ENCODE data around the gene MRGPRD.

The MRGPRD gene

GRCh38 chr11:68930991-68931855, 49.6 kb downstream of the MRGPRD start:
- Mint-ChIP-seq H3K27me3 (no peaks in the 10 kb centered on the region), H3K4me1 (ENCODE audit: low read depth) (no peaks in the 10 kb centered on the region), H3K4me3 (no peak overlapping the region), H3K9me3 (ENCODE audit: low read depth) (no peaks in the 10 kb centered on the region), H3K27ac (no peak overlapping the region), H3K36me3 (peaks cover 14% of the 10 kb centered on the region)

Measured in activated naive CD8-positive, alpha-beta T cell (primary cell).